ENCODE measurements around the gene PRPF6.

Gene PRPF6

GRCh38 chr20:64038224-64038564 is 57.3 kb downstream of the PRPF6 start:
- no peak for DNase-seq

- peak; percentile 34 for DNase-seq
These were observed 57.8 kb downstream of the PRPF6 start for GRCh38 chr20:64038565-64039292.

GRCh38 chr20:64039293-64040160 is 58.6 kb downstream of the PRPF6 start:
- no peak for DNase-seq

GRCh38 chr20:64040231-64041039 is 59.5 kb downstream of the PRPF6 start:
- no peak for DNase-seq

- no peak for DNase-seq
These were observed 60.3 kb downstream of the PRPF6 start for GRCh38 chr20:64041040-64041780.

GRCh38 chr20:64041781-64042053 is 60.8 kb downstream of the PRPF6 start:
- no peak for DNase-seq

GRCh38 chr20:64042054-64042781 is 61.3 kb downstream of the PRPF6 start:
- no peak for DNase-seq

GRCh38 chr20:64043768-64044167 is 62.8 kb downstream of the PRPF6 start:
- DNase-seq: no peak

GRCh38 chr20:64044484-64045247 is 63.7 kb downstream of the PRPF6 start:
- no peak for DNase-seq

- no peak for DNase-seq
These were observed 64.5 kb downstream of the PRPF6 start for GRCh38 chr20:64045346-64046011.

GRCh38 chr20:64047046-64047389 is 66.1 kb downstream of the PRPF6 start:
- no peak for DNase-seq

- no peak for DNase-seq
These were observed 67.1 kb downstream of the PRPF6 start for GRCh38 chr20:64047968-64048401.

GRCh38 chr20:64048402-64049044 is 67.6 kb downstream of the PRPF6 start:
- no peak for DNase-seq

GRCh38 chr20:64049060-64049877 is 68.3 kb downstream of the PRPF6 start, which contains the start of gene SOX18:
Gene SOX18 (minus strand): TSS chr20:64049639. CDS start chr20:64049516, 123 bp downstream.
- no peak for DNase-seq

GRCh38 chr20:64049878-64050260 is 68.9 kb downstream of the PRPF6 start:
- DNase-seq: no peak

GRCh38 chr20:64050261-64051032 is 69.5 kb downstream of the PRPF6 start:
- no peak for DNase-seq

GRCh38 chr20:64051033-64051452 is 70.1 kb downstream of the PRPF6 start:
- no peak for DNase-seq

- no peak for DNase-seq
These were observed 70.8 kb downstream of the PRPF6 start for GRCh38 chr20:64051561-64052325.
